Activated CD4-positive, alpha-beta T cell treated with anti-CD3 and anti-CD28 coated beads, Interleukin-2, amount 10 ng/mL, durations not matched to agents 7 days and 5 days (primary cell): ENCODE results near the gene INPP5K. TPM values are rescaled to one million over a fixed set of nuclear protein-coding genes. Genes with fewer than 3 reads are reported as not detected.
"Not testable (repeated sequence)": the region's sequence is repeated elsewhere in the genome, so short reads cannot be mapped to it uniquely, and the experiment has no call there.

ENCODE experiments used
- CTCF ChIA-PET: fragments of 350-600 bp; sonication (Branson Sonifier 250); formaldehyde crosslinking; loops from one replicate; lab custom pipeline; 2021; ENCODE audit warnings: antibody characterized with exemption; lab: Charles Lee
- POLR2A ChIA-PET: fragments of 350-600 bp; sonication (Branson Sonifier 250); formaldehyde crosslinking; loops from one replicate; lab custom pipeline; 2021; ENCODE audit warnings: antibody characterized with exemption; lab: Charles Lee
- DNase-seq: peaks from one replicate; pipeline ENCODE4 v3.0.0-alpha.2; 2020
- H3K27ac Mint-ChIP-seq: one replicate; pipeline ENCODE4 v1.8.0; 2021; ENCODE audit warnings: mild to moderate bottlenecking, moderate library complexity, mixed read lengths
- H3K27me3 Mint-ChIP-seq: one replicate; pipeline ENCODE4 v1.8.0; 2021; ENCODE audit warnings: mixed read lengths
- H3K36me3 Mint-ChIP-seq: one replicate; pipeline ENCODE4 v1.8.0; 2021; ENCODE audit warnings: low read depth, mixed read lengths
- H3K4me1 Mint-ChIP-seq: one replicate; pipeline ENCODE4 v1.8.0; 2021; ENCODE audit warnings: mixed read lengths
- H3K4me3 Mint-ChIP-seq: one replicate; pipeline ENCODE4 v1.8.0; 2021; ENCODE audit warnings: mild to moderate bottlenecking, moderate library complexity, mixed read lengths
- H3K9me3 Mint-ChIP-seq: one replicate; pipeline ENCODE4 v1.8.0; 2021; ENCODE audit warnings: mixed read lengths
- total RNA-seq, 2 experiments: library from RNA; stranded (reverse); gene quantifications; one replicate each; pipeline ENCODE4 v1.2.3, GENCODE V29; 2021

The INPP5K gene
- total RNA-seq, 2 experiments from 2014 or later: 50.3 to 56.9 TPM

- POLR2A ChIA-PET, CTCF ChIA-PET: not testable (repeated sequence)
- peaks cover 10% of the 10 kb centered on the region for H3K36me3 Mint-ChIP-seq
Measured at GRCh38 chr17:1445695-1446094, 70.7 kb downstream of the INPP5K start.

More at GRCh38 chr17:1445695-1446094, 70.7 kb downstream of the INPP5K start:
- H3K4me1 Mint-ChIP-seq: peaks cover 31% of the 10 kb centered on the region
- DNase-seq, H3K4me3 Mint-ChIP-seq, H3K27ac Mint-ChIP-seq, H3K27me3 Mint-ChIP-seq, H3K9me3 Mint-ChIP-seq: not testable (repeated sequence)

Other genes starting within 250 kb of the INPP5K start
- gene BHLHA9, start 246.2 kb downstream of the INPP5K start, total RNA-seq: not detected
- gene TRARG1, start 236.9 kb downstream of the INPP5K start, total RNA-seq: under 1 TPM; 0.27 to 0.52 TPM
- gene YWHAE, start 116.4 kb downstream of the INPP5K start, total RNA-seq: 100 to 1,000 TPM; 340 to 435 TPM
- 10 to 100 TPM; 17.5 to 18.4 TPM for gene CRK, start 60.4 kb downstream of the INPP5K start, total RNA-seq
- gene MYO1C, start 23.9 kb downstream of the INPP5K start, total RNA-seq: 10 to 100 TPM; 26.7 to 34.1 TPM
- 10 to 100 TPM; 44.1 to 52.2 TPM for gene PITPNA, start 46.2 kb upstream of the INPP5K start, total RNA-seq
- gene SLC43A2, start 112.2 kb upstream of the INPP5K start, total RNA-seq: under 1 TPM; 0.40 to 0.52 TPM
- gene SCARF1, start 129.1 kb upstream of the INPP5K start, total RNA-seq: 1 to 10 TPM in 1 of 2 experiments, under 1 TPM in 1; 0.87 to 1.0 TPM
- gene RILP, start 133.3 kb upstream of the INPP5K start, total RNA-seq: 1 to 10 TPM; 2.6 to 3.9 TPM
- 100 to 1,000 TPM; 302 to 316 TPM for gene PRPF8, start 168.3 kb upstream of the INPP5K start, total RNA-seq
- gene TLCD2, start 193.8 kb upstream of the INPP5K start, total RNA-seq: under 1 TPM; 0.07 to 0.12 TPM
- gene WDR81, start 208.1 kb upstream of the INPP5K start, total RNA-seq: 10 to 100 TPM; 50.7 to 57.9 TPM
- gene SERPINF2, start 226.3 kb upstream of the INPP5K start, total RNA-seq: 1 to 10 TPM in 1 of 2 experiments, under 1 TPM in 1; 0.79 to 1.3 TPM
- 1 to 10 TPM; 1.3 to 2.0 TPM for gene SERPINF1, start 245.4 kb upstream of the INPP5K start, total RNA-seq